GM23338 (cell line): ENCODE measurements around the gene TMEM179. TPM values are rescaled to one million over a fixed set of nuclear protein-coding genes. Genes with fewer than 3 reads are reported as not detected.

ENCODE experiments used
- ATAC-seq: fragments of 200-7000 bp; cut with Tn5 transposase; 3 replicates; pipeline ENCODE4 v1.9.1; 2020
- DNase-seq: peaks from one replicate; pipeline ENCODE4 v3.0.0-alpha.2; 2015; ENCODE audit warnings: low spot score
- H2AFZ ChIP-seq: fragments of 200-600 bp; sonication (generic); 2 replicates; pipeline ENCODE4 v1.8.0; 2016; ENCODE audit warnings: antibody characterized with exemption, mild to moderate bottlenecking, moderate library complexity
- H3F3A ChIP-seq: fragments of 200-600 bp; sonication (generic); replicated peaks from 2 replicates; pipeline ENCODE4 v1.8.0; 2017; ENCODE audit warnings: antibody characterized with exemption, mixed run types, low read depth
- H3K27ac ChIP-seq: fragments of 200-600 bp; sonication (generic); 2 replicates; pipeline ENCODE4 v1.6.1; 2016; ENCODE audit warnings: low read depth
- H3K27me3 ChIP-seq: fragments of 200-600 bp; sonication (generic); 2 replicates; pipeline ENCODE4 v1.8.0; 2016; ENCODE audit warnings: mild to moderate bottlenecking, mixed run types, moderate library complexity; ENCODE audit not compliant: insufficient read depth
- H3K36me3 ChIP-seq: fragments of 200-600 bp; sonication (generic); 2 replicates; pipeline ENCODE4 v1.8.0; 2016; ENCODE audit warnings: mild to moderate bottlenecking; ENCODE audit not compliant: insufficient read depth
- H3K4me1 ChIP-seq: fragments of 200-600 bp; sonication (generic); 2 replicates; pipeline ENCODE4 v1.8.0; 2016; ENCODE audit warnings: mild to moderate bottlenecking, moderate library complexity; ENCODE audit not compliant: insufficient read depth
- H3K4me2 ChIP-seq: fragments of 200-600 bp; sonication (generic); 2 replicates; pipeline ENCODE4 v1.7.1; 2017; ENCODE audit warnings: mixed run types
- H3K4me3 ChIP-seq: fragments of 200-600 bp; sonication (generic); 2 replicates; pipeline ENCODE4 v1.6.1; 2016; ENCODE audit warnings: mixed run types
- H3K79me2 ChIP-seq: fragments of 200-600 bp; sonication (generic); replicated peaks from 2 replicates; pipeline ENCODE4 v1.8.0; 2017; ENCODE audit warnings: mild to moderate bottlenecking; ENCODE audit not compliant: insufficient read depth
- H3K9me2 ChIP-seq: fragments of 200-600 bp; sonication (generic); 2 replicates; pipeline ENCODE4 v1.8.0; 2017; ENCODE audit not compliant: insufficient read depth
- H4K20me1 ChIP-seq: fragments of 200-600 bp; sonication (generic); replicated peaks from 2 replicates; pipeline ENCODE4 v1.8.0; 2017; ENCODE audit warnings: mild to moderate bottlenecking; ENCODE audit not compliant: insufficient read depth
- H3K27ac Mint-ChIP-seq: 2 replicates; pipeline ENCODE4 v1.8.0; 2020; ENCODE audit warnings: inconsistent platforms, mild to moderate bottlenecking, moderate library complexity, mixed read lengths
- H3K27me3 Mint-ChIP-seq: 3 replicates; pipeline ENCODE4 v1.8.0; 2022; ENCODE audit warnings: low read depth, mild to moderate bottlenecking, moderate library complexity, mixed read lengths, inconsistent platforms; ENCODE audit not compliant: insufficient read depth, poor library complexity
- H3K36me3 Mint-ChIP-seq: 3 replicates; pipeline ENCODE4 v1.8.0; 2021; ENCODE audit warnings: low read depth, mild to moderate bottlenecking, inconsistent platforms, moderate library complexity, mixed read lengths
- H3K4me1 Mint-ChIP-seq: 3 replicates; pipeline ENCODE4 v1.8.0; 2020; ENCODE audit warnings: mild to moderate bottlenecking, inconsistent platforms, mixed read lengths
- H3K4me3 Mint-ChIP-seq: 3 replicates; pipeline ENCODE4 v1.8.0; 2021; ENCODE audit warnings: moderate library complexity, mild to moderate bottlenecking, inconsistent platforms, mixed read lengths
- H3K9me3 Mint-ChIP-seq: 3 replicates; pipeline ENCODE4 v1.8.0; 2020; ENCODE audit warnings: moderate library complexity, mild to moderate bottlenecking, inconsistent platforms, mixed read lengths
- CREB1 ChIP-seq: fragments of 250-450 bp; sonication (Bioruptor Pico); IDR thresholded peaks from 2 replicates; pipeline ENCODE4 v1.5.0; 2020; ENCODE audit warnings: low read depth, mild to moderate bottlenecking, moderate library complexity
- ETS1 ChIP-seq: IDR thresholded peaks from 2 replicates; pipeline ENCODE4 v1.6.1; 2016; ENCODE audit warnings: antibody characterized with exemption
- EZH2phosphoT487 ChIP-seq: fragments of 200-600 bp; sonication (generic); IDR thresholded peaks from one replicate; pipeline ENCODE4 v1.8.1; 2018; ENCODE audit warnings: antibody characterized with exemption; ENCODE audit not compliant: unreplicated experiment
- JUNB ChIP-seq: IDR thresholded peaks from one replicate; pipeline ENCODE4 v1.6.1; 2016; ENCODE audit warnings: antibody characterized with exemption; ENCODE audit not compliant: unreplicated experiment
- NANOG ChIP-seq: IDR thresholded peaks from 2 replicates; pipeline ENCODE4 v1.6.1; 2016; ENCODE audit warnings: antibody characterized with exemption, borderline replicate concordance
- POLR2AphosphoS5 ChIP-seq: IDR thresholded peaks from 2 replicates; pipeline ENCODE4 v1.6.1; 2016; ENCODE audit warnings: antibody characterized with exemption, low read depth
- REST ChIP-seq: IDR thresholded peaks from one replicate; pipeline ENCODE4 v1.6.1; 2018; ENCODE audit warnings: antibody characterized with exemption; ENCODE audit not compliant: unreplicated experiment
- STAT1 ChIP-seq: IDR thresholded peaks from one replicate; pipeline ENCODE4 v1.6.1; 2016; ENCODE audit warnings: antibody characterized with exemption; ENCODE audit not compliant: unreplicated experiment
- ZNF114 ChIP-seq: fragments of 250-450 bp; sonication (Bioruptor Pico); IDR thresholded peaks from 2 replicates; pipeline ENCODE4 v1.5.0; 2020; ENCODE audit warnings: mild to moderate bottlenecking, moderate library complexity
- ZNF331 ChIP-seq: fragments of 250-450 bp; sonication (Bioruptor Pico); IDR thresholded peaks from 2 replicates; pipeline ENCODE4 v1.5.0; 2020; ENCODE audit warnings: low read depth, mild to moderate bottlenecking, moderate library complexity
- ZNF462 ChIP-seq: fragments of 250-450 bp; sonication (Bioruptor Pico); IDR thresholded peaks from 2 replicates; pipeline ENCODE4 v1.5.0; 2020; ENCODE audit warnings: mild to moderate bottlenecking, moderate library complexity
- polyA plus RNA-seq: library from polyadenylated mRNA; unstranded; fragments of >200 nt; fragmentation: Nextera tagmentation; extraction: Ambion mirVana; gene quantifications from 2 replicates; pipeline ENCODE4 v1.2.1, GENCODE V29; 2016
- total RNA-seq: library from RNA; depleted of rRNA; stranded (reverse); fragments of >200 nt; shearing (Covaris generic); gene quantifications from 2 replicates; pipeline ENCODE4 v1.2.3, GENCODE V29; 2014

Gene TMEM179
- total and polyA plus RNA-seq, 2 experiments from 2014 or later, result 1.0 to 4.8 TPM

- Mint-ChIP-seq H3K9me3 (no peaks in the 10 kb centered on the region), H3K36me3 (no peaks in the 10 kb centered on the region), H3K27ac (no peak overlapping the region), H3K4me1 (peaks cover 4% of the 10 kb centered on the region; the same call in 1 of the 3 replicates), H3K27me3 (peaks cover 12% of the 10 kb centered on the region), H3K4me3 (no peak overlapping the region)
- no peaks in the 10 kb centered on the region for H4K20me1 ChIP-seq
- H3K79me2 ChIP-seq, result no peaks in the 10 kb centered on the region
- no peak for TF ChIP-seq CREB1 (CRISPR knock-in tag)
- TF ChIP-seq STAT1, result no peak
- TF ChIP-seq EZH2phosphoT487, result no peak
- no peak for TF ChIP-seq ZNF114 (CRISPR knock-in tag)
- no peaks in the 10 kb centered on the region for H3K4me1 ChIP-seq
- H3K27me3 ChIP-seq, result no peaks in the 10 kb centered on the region
- no peak overlapping the region for H3K4me2 ChIP-seq
- no peaks in the 10 kb centered on the region for H3F3A ChIP-seq
- no peak overlapping the region for H3K4me3 ChIP-seq
- no peak overlapping the region for H3K27ac ChIP-seq
- no peaks in the 10 kb centered on the region for H3K9me2 ChIP-seq
- ATAC-seq, result no peak
- DNase-seq, result no peak
- H3K36me3 ChIP-seq, result no peaks in the 10 kb centered on the region
- H2AFZ ChIP-seq, result no peak overlapping the region
Measured at GRCh38 chr14:104561124-104561557, 43.4 kb downstream of the TMEM179 start.

- H3K79me2 ChIP-seq, result no peaks in the 10 kb centered on the region
- H3K27me3 ChIP-seq, result no peaks in the 10 kb centered on the region
- H4K20me1 ChIP-seq, result no peaks in the 10 kb centered on the region
- no peaks in the 10 kb centered on the region for H3K4me1 ChIP-seq
- H3K27ac ChIP-seq, result no peak overlapping the region
- no peaks in the 10 kb centered on the region for H3K9me3 Mint-ChIP-seq
- ATAC-seq (no peak), DNase-seq (no peak)
- no peak overlapping the region for H3K4me3 Mint-ChIP-seq
- no peaks in the 10 kb centered on the region for H3K36me3 Mint-ChIP-seq
- no peak overlapping the region for H3K27ac Mint-ChIP-seq
- H3K4me3 ChIP-seq, result no peak overlapping the region
- no peaks in the 10 kb centered on the region for H3K9me2 ChIP-seq
- no peaks in the 10 kb centered on the region for H3K36me3 ChIP-seq
- peaks cover 12% of the 10 kb centered on the region for H3K27me3 Mint-ChIP-seq
- H3K4me1 Mint-ChIP-seq, result peaks cover 4% of the 10 kb centered on the region; the same call in 1 of the 3 replicates
- no peak overlapping the region for H2AFZ ChIP-seq
- no peak overlapping the region for H3K4me2 ChIP-seq
- no peaks in the 10 kb centered on the region for H3F3A ChIP-seq
- no peak for TF ChIP-seq ZNF331 (CRISPR knock-in tag)
- TF ChIP-seq ETS1, result no peak
- no peak for TF ChIP-seq REST
- no peak for TF ChIP-seq EZH2phosphoT487
- TF ChIP-seq JUNB, result no peak
- TF ChIP-seq ZNF114 (CRISPR knock-in tag), result no peak
- no peak for TF ChIP-seq ZNF462
- TF ChIP-seq STAT1, result no peak
- no peak for TF ChIP-seq POLR2AphosphoS5
- no peak for TF ChIP-seq NANOG
Measured at GRCh38 chr14:104560586-104560945, 44.0 kb downstream of the TMEM179 start.
